ENCODE measurements around the gene VWA3A.
"Not testable (repeated sequence)": the region's sequence is repeated elsewhere in the genome, so short reads cannot be mapped to it uniquely, and the experiment has no call there.

The VWA3A gene

GRCh38 chr16:22103441-22103840 is 11.1 kb downstream of the VWA3A start:
- TF ChIP-seq CTCF (conservative IDR thresholded peaks at IDR 0.05; ENCODE audit: low read depth, low read length): no peak
- DNase-seq (ENCODE audit: low read depth): no peak

GRCh38 chr16:22109258-22109898 is 17.0 kb downstream of the VWA3A start:
- DNase-seq (ENCODE audit: low read depth): no peak
- no peak for TF ChIP-seq CTCF (conservative IDR thresholded peaks at IDR 0.05; ENCODE audit: low read depth, low read length)
- H3K4me3 ChIP-seq (ENCODE audit: low read length): no peak overlapping the region

More at GRCh38 chr16:22103441-22103840, 11.1 kb downstream of the VWA3A start:
- no peak overlapping the region for H3K4me3 ChIP-seq (ENCODE audit: low read length)

GRCh38 chr16:22111629-22112028 is 19.3 kb downstream of the VWA3A start:
- not testable (repeated sequence) for H3K4me3 ChIP-seq (ENCODE audit: low read length); DNase-seq (ENCODE audit: low read depth)

- no peak for TF ChIP-seq CTCF (conservative IDR thresholded peaks at IDR 0.05; ENCODE audit: low read depth, low read length)
- DNase-seq (ENCODE audit: low read depth): no peak
Observed at GRCh38 chr16:22116095-22116700, 23.9 kb downstream of the VWA3A start.

GRCh38 chr16:22117609-22118008 is 25.3 kb downstream of the VWA3A start:
- no peak for DNase-seq (ENCODE audit: low read depth)
- no peak overlapping the region for H3K4me3 ChIP-seq (ENCODE audit: low read length)
- TF ChIP-seq CTCF (conservative IDR thresholded peaks at IDR 0.05; ENCODE audit: low read depth, low read length): no peak

More at GRCh38 chr16:22116095-22116700, 23.9 kb downstream of the VWA3A start:
- H3K4me3 ChIP-seq (ENCODE audit: low read length): no peak overlapping the region

GRCh38 chr16:22120440-22120839 is 28.1 kb downstream of the VWA3A start:
- H3K4me3 ChIP-seq (ENCODE audit: low read length): no peak overlapping the region
- TF ChIP-seq CTCF (conservative IDR thresholded peaks at IDR 0.05; ENCODE audit: low read depth, low read length): no peak

GRCh38 chr16:22122239-22122638 is 29.9 kb downstream of the VWA3A start:
- TF ChIP-seq CTCF (conservative IDR thresholded peaks at IDR 0.05; ENCODE audit: low read depth, low read length): no peak
- DNase-seq (ENCODE audit: low read depth): no peak
- no peak overlapping the region for H3K4me3 ChIP-seq (ENCODE audit: low read length)

More at GRCh38 chr16:22120440-22120839, 28.1 kb downstream of the VWA3A start:
- DNase-seq (ENCODE audit: low read depth): no peak

All from retinal pigment epithelial cell (primary cell).